Measurements from ENCODE around the gene SERPINI1. TPM values are rescaled to one million over a fixed set of nuclear protein-coding genes. Genes with fewer than 3 reads are reported as not detected.

The SERPINI1 gene
- polyA plus RNA-seq, 3 donors = 0.12 to 1.6 (median 0.27) TPM

- 64% methylated on average over 3 of the region's 3 CpGs for WGBS (ENCODE audit: insufficient coverage)
- H2AFZ ChIP-seq (ENCODE audit: insufficient read depth, low read depth, low read length, poor library complexity, severe bottlenecking) = no peak overlapping the region
- no peaks in the 10 kb centered on the region for H3K27me3 ChIP-seq (ENCODE audit: control insufficient read depth in 2 of 2, insufficient read depth in 2 of 2, low read length in 2 of 2)
- no peaks in the 10 kb centered on the region for H3K4me1 ChIP-seq (ENCODE audit: control insufficient read depth in 1 of 2, insufficient read depth in 2 of 2, low read length in 2 of 2)
- Mint-ChIP-seq H3K27me3 (ENCODE audit: low read depth in 3 of 3) (no peaks in the 10 kb centered on the region), H3K4me3 (no peak overlapping the region), H3K27ac (no peak overlapping the region), H3K36me3 (peaks cover 22 to 37% of the 10 kb centered on the region in 2 donors), H3K4me1 (peaks cover 10% of the 10 kb centered on the region), H3K9me3 (peaks cover 0 to 1% (median 0%) of the 10 kb centered on the region in 7 donors)
- H3K9ac ChIP-seq (ENCODE audit: insufficient read depth, low read length, poor library complexity, severe bottlenecking) = no peak overlapping the region
- peaks cover 90% of the 10 kb centered on the region for H3K79me2 ChIP-seq (ENCODE audit: insufficient read depth, low read length)
- intact Hi-C loops (cut with micrococcal nuclease) = no loop called here
- no peak overlapping the region for H3K4me3 ChIP-seq (replicated peaks in 1 of 3; ENCODE audit: low read depth in 2 of 3, low read length in 3 of 3)
- no peak for TF ChIP-seq CTCF (IDR thresholded peaks at IDR 0.05)
- DNase-seq = no peak
- H3K36me3 ChIP-seq (replicated peaks in 1 of 2; ENCODE audit: control insufficient read depth in 1 of 2, insufficient read depth in 2 of 2, low read length in 2 of 2) = peaks cover 16 to 50% of the 10 kb centered on the region in 2 donors
- peaks cover 93% of the 10 kb centered on the region for H4K20me1 ChIP-seq (ENCODE audit: insufficient read depth, low read length)
- no peak overlapping the region for H3K27ac ChIP-seq (ENCODE audit: low read depth in 1 of 2, low read length in 2 of 2)
- no peak overlapping the region for H3K4me2 ChIP-seq (replicated peaks; ENCODE audit: extremely low read depth, low read length, poor library complexity, severe bottlenecking)
- H3K9me3 ChIP-seq (replicated peaks in 1 of 2; ENCODE audit: control insufficient read depth in 1 of 2, insufficient read depth in 1 of 2, low read length in 2 of 2) = no peaks in the 10 kb centered on the region
These were observed 11.6 kb upstream of the SERPINI1 start for GRCh38 chr3:167723872-167724271.

GRCh38 chr3:167728176-167728575, 7.3 kb upstream of the SERPINI1 start:
- Histone ChIP-seq H3K27me3 (ENCODE audit: control insufficient read depth in 2 of 2, insufficient read depth in 2 of 2, low read length in 2 of 2) (no peaks in the 10 kb centered on the region), H3K27ac (ENCODE audit: low read depth in 1 of 2, low read length in 2 of 2) (no peak overlapping the region), H3K4me1 (ENCODE audit: control insufficient read depth in 1 of 2, insufficient read depth in 2 of 2, low read length in 2 of 2) (peaks cover 0 to 5% of the 10 kb centered on the region in 2 donors), H3K9me3 (replicated peaks in 1 of 2; ENCODE audit: control insufficient read depth in 1 of 2, insufficient read depth in 1 of 2, low read length in 2 of 2) (no peaks in the 10 kb centered on the region), H3K79me2 (ENCODE audit: insufficient read depth, low read length) (peaks cover 99% of the 10 kb centered on the region), H2AFZ (ENCODE audit: insufficient read depth, low read depth, low read length, poor library complexity, severe bottlenecking) (no peak overlapping the region), H3K9ac (ENCODE audit: insufficient read depth, low read length, poor library complexity, severe bottlenecking) (no peak overlapping the region), H4K20me1 (ENCODE audit: insufficient read depth, low read length) (peaks cover 99% of the 10 kb centered on the region), H3K36me3 (replicated peaks in 1 of 2; ENCODE audit: control insufficient read depth in 1 of 2, insufficient read depth in 2 of 2, low read length in 2 of 2) (peaks cover 2 to 12% of the 10 kb centered on the region in 2 donors), H3K4me3 (replicated peaks in 1 of 3; ENCODE audit: low read depth in 2 of 3, low read length in 3 of 3) (no peak overlapping the region), H3K4me2 (replicated peaks; ENCODE audit: extremely low read depth, low read length, poor library complexity, severe bottlenecking) (no peak overlapping the region)
- no peak overlapping the region for H3K4me3 Mint-ChIP-seq
- WGBS (ENCODE audit: insufficient coverage) = no CpG with 5 or more reads among the region's 3 CpGs
- no peak for TF ChIP-seq CTCF (IDR thresholded peaks at IDR 0.05)
- peaks cover 18% of the 10 kb centered on the region in 2 donors for H3K36me3 Mint-ChIP-seq
- H3K27ac Mint-ChIP-seq = no peak overlapping the region
- no peak for DNase-seq
- H3K4me1 Mint-ChIP-seq = peaks cover 31% of the 10 kb centered on the region
- intact Hi-C loops (cut with micrococcal nuclease) = no loop called here
- no peaks in the 10 kb centered on the region for H3K27me3 Mint-ChIP-seq (ENCODE audit: low read depth in 3 of 3)
- H3K9me3 Mint-ChIP-seq = no peaks in the 10 kb centered on the region

Data from CD14-positive monocyte (primary cell).